Subcutaneous abdominal adipose tissue (tissue), 5 donors: ENCODE data around the gene CKAP2L.

Source experiments
- H3K27ac ChIP-seq: one replicate; pipeline ENCODE4 v1.7.0; 2013; ENCODE audit warnings: low read depth, mild to moderate bottlenecking, inconsistent platforms, low read length, moderate library complexity
- H3K27me3 ChIP-seq, 5 donors: one replicate each; pipeline ENCODE4 v1.7.0; 2013; ENCODE audit warnings: low read length in 5 of 5, inconsistent platforms in 1 of 5; ENCODE audit not compliant: control insufficient read depth in 5 of 5, insufficient read depth in 4 of 5
- H3K36me3 ChIP-seq, 5 donors: one replicate each; pipeline ENCODE4 v1.7.0; 2013; ENCODE audit warnings: low read length in 5 of 5; ENCODE audit not compliant: control insufficient read depth in 5 of 5, insufficient read depth in 5 of 5
- H3K4me1 ChIP-seq, 5 donors: one replicate each; pipeline ENCODE4 v1.7.0; 2013; ENCODE audit warnings: low read length in 5 of 5, mild to moderate bottlenecking in 3 of 5, moderate library complexity in 1 of 5; ENCODE audit not compliant: control insufficient read depth in 5 of 5, insufficient read depth in 5 of 5
- H3K4me3 ChIP-seq, 5 donors: one replicate each; pipeline ENCODE4 v1.7.0; 2013; ENCODE audit warnings: low read length in 5 of 5, low read depth in 1 of 5
- H3K9ac ChIP-seq, 5 donors: one replicate each; pipeline ENCODE4 v1.7.0; 2013; ENCODE audit warnings: low read length in 5 of 5, mild to moderate bottlenecking in 4 of 5, moderate library complexity in 3 of 5
- H3K9me3 ChIP-seq, 5 donors: one replicate each; pipeline ENCODE4 v1.7.0; 2013; ENCODE audit warnings: low read length in 5 of 5; ENCODE audit not compliant: control insufficient read depth in 5 of 5
- donor health status: healthy.
- donor health status: healthy.
- donor health status: healthy.
- donor health status: healthy.
- donor health status: healthy.

The CKAP2L gene

DNA sequence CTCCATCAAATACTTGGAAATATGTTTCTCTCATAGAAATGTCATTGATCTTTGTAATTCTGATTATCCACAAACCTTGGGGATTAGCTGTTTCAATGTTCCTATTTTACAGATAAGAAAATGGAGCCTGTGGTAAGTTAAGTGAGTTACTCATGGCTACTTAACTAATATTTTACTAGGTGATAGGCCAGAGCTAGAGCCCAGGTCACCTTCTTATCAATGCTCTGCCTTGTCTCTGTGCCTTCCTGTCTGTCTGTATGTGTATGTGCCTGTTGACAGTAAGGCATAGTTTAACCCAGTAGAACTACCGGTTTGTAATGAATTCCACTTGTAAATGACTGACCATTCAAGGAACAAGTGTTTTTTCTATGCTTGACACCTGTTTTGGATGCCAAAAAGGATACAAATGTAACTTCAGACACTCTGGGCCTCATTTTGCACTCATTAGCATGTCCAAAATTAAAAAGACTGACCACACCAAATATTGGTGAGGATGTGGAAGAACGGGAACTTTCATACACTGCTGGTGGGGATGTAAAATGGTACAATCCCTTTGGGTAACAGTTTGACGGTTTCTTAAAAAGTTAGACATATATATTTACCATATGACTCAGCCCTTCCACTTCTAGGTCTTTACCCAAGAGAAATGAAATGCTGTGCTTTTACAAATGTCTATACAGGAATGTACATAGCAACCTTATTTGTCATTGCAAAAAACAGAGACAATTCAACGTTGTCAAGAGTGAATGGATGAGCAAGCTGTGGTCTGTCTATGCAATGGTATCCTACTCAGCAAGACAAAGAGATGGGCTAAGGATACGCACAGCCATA is 39.5 kb upstream of the CKAP2L start:
- Histone ChIP-seq H3K9me3 (peaks cover 0 to 8% (median 4%) of the 10 kb centered on the region in 5 donors), H3K27me3 (no peaks in the 10 kb centered on the region), H3K36me3 (no peaks in the 10 kb centered on the region), H3K27ac (no peak overlapping the region), H3K4me1 (no peaks in the 10 kb centered on the region), H3K9ac (no peak overlapping the region), H3K4me3 (no peak overlapping the region)

- Histone ChIP-seq H3K27ac (no peak overlapping the region), H3K4me3 (no peak overlapping the region), H3K36me3 (no peaks in the 10 kb centered on the region), H3K9me3 (no peaks in the 10 kb centered on the region), H3K4me1 (no peaks in the 10 kb centered on the region), H3K27me3 (no peaks in the 10 kb centered on the region), H3K9ac (no peak overlapping the region)
Observed at GRCh38 chr2:112800881-112801583, 36.6 kb upstream of the CKAP2L start.

DNA sequence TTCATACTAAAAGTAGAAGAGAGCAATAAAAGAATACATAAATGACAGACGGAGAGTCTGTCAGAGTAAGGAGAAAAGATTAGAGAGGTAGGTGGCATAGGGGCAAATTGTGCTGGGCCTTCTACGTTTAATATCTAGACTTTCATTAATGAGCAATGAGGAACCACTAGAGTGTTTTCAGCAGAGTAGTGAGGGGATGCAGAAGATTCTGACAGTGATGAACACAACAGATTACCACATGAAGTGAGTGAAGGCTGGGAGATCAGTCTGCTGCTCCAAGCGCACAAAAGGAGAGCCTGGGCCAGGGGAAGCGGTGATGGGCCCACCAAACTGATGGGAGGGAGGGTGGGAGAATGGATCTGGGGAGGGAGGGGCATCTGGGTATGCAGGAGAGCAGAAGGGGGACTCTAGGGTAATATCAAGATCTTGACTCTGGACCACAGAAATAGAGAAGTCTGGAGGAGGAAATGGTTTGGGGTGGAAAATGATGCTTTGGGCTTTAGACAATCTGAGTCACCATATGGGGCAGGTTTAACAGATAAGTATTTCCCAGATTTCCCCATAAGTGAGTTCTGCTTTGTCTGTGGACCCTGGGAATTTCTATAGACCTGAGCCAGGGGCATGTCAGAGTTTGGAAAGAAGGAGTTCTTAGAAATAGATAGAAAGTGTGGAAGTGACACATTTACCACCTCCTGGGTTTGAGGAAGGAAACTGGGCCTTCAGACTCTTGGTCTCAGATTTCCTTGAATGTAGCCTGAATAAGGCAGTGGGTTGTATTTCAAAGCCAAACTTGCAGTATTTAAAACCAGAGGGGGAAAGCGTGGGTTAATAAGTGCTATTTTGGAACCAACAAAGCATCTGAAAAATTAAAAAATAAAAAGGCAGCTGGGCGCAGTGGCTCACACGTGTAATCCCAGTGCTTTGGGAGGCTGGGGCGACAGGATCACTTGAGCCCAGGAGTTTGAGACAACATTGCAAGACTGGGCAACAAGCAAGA is 34.9 kb upstream of the CKAP2L start:
- Histone ChIP-seq H3K27ac (no peak overlapping the region), H3K27me3 (no peaks in the 10 kb centered on the region), H3K9me3 (no peaks in the 10 kb centered on the region), H3K4me1 (peaks cover 0 to 7% (median 6%) of the 10 kb centered on the region in 5 donors), H3K36me3 (no peaks in the 10 kb centered on the region), H3K9ac (no peak overlapping the region), H3K4me3 (no peak overlapping the region)

- H3K4me1 ChIP-seq, result peaks cover 0 to 17% (median 12%) of the 10 kb centered on the region in 5 donors
- no peak overlapping the region for H3K4me3 ChIP-seq
- H3K27me3 ChIP-seq, result no peaks in the 10 kb centered on the region
- H3K36me3 ChIP-seq, result no peaks in the 10 kb centered on the region
- H3K9me3 ChIP-seq, result no peaks in the 10 kb centered on the region
- H3K9ac ChIP-seq, result no peak overlapping the region
- H3K27ac ChIP-seq, result no peak overlapping the region
Observed at GRCh38 chr2:112796486-112796885, 32.1 kb upstream of the CKAP2L start.

GRCh38 chr2:112795774-112796173 is 31.4 kb upstream of the CKAP2L start:
- Histone ChIP-seq H3K36me3 (no peaks in the 10 kb centered on the region), H3K4me3 (no peak overlapping the region), H3K4me1 (peaks cover 0 to 17% (median 12%) of the 10 kb centered on the region in 5 donors), H3K9ac (no peak overlapping the region), H3K27ac (no peak overlapping the region), H3K27me3 (no peaks in the 10 kb centered on the region), H3K9me3 (no peaks in the 10 kb centered on the region)

GRCh38 chr2:112794841-112795240 is 30.4 kb upstream of the CKAP2L start:
- Histone ChIP-seq H3K9ac (no peak overlapping the region), H3K27me3 (no peaks in the 10 kb centered on the region), H3K36me3 (no peaks in the 10 kb centered on the region), H3K4me1 (peaks cover 0 to 17% (median 12%) of the 10 kb centered on the region in 5 donors), H3K9me3 (no peaks in the 10 kb centered on the region), H3K27ac (no peak overlapping the region), H3K4me3 (no peak overlapping the region)

DNA sequence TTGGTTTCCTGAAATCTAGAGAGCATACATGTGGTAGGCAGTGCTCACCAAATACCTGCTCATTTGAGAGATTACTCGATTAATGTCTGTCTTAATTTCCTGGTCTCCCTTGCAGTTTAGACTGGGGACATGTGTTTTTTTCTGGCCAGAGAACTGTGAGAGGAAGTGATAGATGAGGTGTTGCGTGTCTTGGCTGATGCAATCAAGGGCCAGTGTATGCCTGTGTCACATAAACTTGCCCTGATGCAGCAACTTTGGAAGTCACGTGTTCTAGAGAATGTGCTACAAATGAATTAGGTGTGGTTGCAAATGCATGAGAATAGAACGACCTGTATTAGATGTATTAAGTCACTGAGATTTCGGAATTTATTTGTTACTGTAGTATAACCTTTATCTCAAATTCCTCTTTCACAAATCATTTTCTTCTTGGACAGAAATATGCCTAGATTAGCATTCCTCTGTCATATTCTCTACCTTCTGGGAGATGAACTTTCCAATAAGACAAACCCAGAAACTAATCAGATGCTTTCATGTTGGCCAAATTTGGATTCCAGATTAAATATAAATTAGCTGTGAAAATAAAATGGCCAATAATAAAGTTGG is 29.8 kb upstream of the CKAP2L start:
- Histone ChIP-seq H3K27me3 (no peaks in the 10 kb centered on the region), H3K4me1 (peaks cover 0 to 17% (median 12%) of the 10 kb centered on the region in 5 donors), H3K36me3 (no peaks in the 10 kb centered on the region), H3K4me3 (no peak overlapping the region), H3K9ac (no peak overlapping the region), H3K27ac (no peak overlapping the region), H3K9me3 (no peaks in the 10 kb centered on the region)

- Histone ChIP-seq H3K27ac (no peak overlapping the region), H3K9ac (no peak overlapping the region), H3K27me3 (no peaks in the 10 kb centered on the region), H3K9me3 (no peaks in the 10 kb centered on the region), H3K4me3 (no peak overlapping the region), H3K4me1 (peaks cover 0 to 17% (median 12%) of the 10 kb centered on the region in 5 donors), H3K36me3 (no peaks in the 10 kb centered on the region)
Observed at GRCh38 chr2:112793449-112793978, 29.1 kb upstream of the CKAP2L start.

- H3K36me3 ChIP-seq, result no peaks in the 10 kb centered on the region
- no peaks in the 10 kb centered on the region for H3K27me3 ChIP-seq
- H3K9me3 ChIP-seq, result no peaks in the 10 kb centered on the region
- no peak overlapping the region for H3K9ac ChIP-seq
- H3K4me3 ChIP-seq, result no peak overlapping the region
- peaks cover 0 to 21% (median 14%) of the 10 kb centered on the region in 5 donors for H3K4me1 ChIP-seq
- no peak overlapping the region for H3K27ac ChIP-seq
Observed at GRCh38 chr2:112792419-112792818, 28.0 kb upstream of the CKAP2L start.
